Effector CD8-positive, alpha-beta T cell (primary cell): ENCODE measurements around the gene PARP1.
"Not testable (repeated sequence)": the region's sequence is repeated elsewhere in the genome, so short reads cannot be mapped to it uniquely, and the experiment has no call there.

ENCODE experiments used
- DNase-seq: peaks from one replicate; lab custom pipeline; 2025; lab: John Stamatoyannopoulos, UW

Gene PARP1

DNA sequence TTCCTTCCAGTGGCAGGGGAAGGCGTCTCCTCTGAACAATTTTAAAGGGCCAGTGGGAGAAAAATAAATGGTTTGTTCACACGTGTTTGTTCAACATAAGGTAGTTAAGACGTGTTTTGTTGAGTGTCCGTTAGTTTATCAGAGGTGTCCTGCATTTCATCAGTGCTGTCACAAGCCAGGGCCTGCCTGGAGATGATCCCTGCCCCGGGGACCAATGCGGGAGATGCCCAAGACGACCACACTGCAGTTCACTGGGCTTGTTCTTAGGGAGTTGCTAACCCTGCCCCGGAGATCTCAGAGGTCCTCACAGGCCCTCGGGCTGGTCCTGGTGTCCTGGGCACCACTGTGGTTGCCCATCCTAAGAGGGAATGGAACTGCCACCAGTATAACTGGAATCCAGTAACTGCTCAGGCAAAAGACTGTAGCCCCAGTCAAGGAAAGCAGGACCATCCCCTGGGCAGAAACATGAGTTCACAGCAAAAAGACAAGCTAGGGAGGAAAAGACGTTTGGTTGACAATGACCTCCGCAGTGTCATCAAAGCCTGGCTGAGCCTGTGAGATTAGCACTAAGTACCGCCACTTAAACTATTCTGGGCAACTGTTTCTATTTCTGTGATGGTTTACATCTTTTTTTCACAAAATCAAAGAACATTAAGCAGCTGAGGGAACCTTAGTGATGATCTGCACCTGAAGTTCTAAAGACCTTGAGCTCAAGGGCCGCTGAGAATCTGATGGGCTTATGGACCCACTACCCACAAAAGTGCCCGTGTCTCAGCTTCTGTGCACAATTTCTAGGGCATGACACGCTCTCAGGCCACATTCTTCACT, 54.0 kb downstream of the PARP1 start:
- no peak for DNase-seq

DNA sequence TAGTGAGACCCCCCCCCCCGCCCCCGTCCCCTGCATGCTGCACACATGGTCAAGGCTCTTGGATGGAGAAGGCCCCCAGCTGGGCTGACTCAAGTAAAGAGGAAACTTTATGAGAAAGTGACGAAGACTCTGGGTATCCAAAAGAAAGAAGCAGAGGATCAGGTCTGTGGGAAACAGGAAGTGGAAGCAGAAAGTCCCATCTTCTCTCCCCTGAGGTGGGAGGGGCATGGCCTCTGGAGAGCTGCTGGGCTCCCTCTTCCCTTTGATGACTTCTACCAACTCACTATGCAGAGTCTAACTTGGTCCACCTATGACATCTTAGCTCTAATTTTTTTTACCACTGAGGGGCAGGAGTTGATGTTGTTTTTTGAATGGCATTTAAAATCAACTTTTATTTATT, 56.2 kb downstream of the PARP1 start:
- no peak for DNase-seq

DNA sequence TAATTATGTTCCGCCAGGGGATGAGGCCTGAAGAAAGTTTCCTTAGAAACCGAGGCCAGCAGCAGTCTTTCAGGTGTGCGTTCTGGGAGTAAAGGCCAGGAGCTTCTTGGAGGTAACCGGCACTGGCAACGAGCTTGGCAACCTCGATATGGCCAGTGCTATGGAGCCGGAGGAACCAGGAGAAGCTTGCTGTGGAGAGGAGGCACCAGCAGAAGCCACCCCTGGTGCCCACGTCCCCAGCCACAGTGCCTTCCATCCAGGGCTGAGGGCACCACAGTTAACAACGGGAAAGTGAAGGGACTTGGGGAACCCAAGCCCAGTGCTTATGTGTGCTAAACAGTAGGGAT, 57.4 kb downstream of the PARP1 start:
- no peak for DNase-seq

DNA sequence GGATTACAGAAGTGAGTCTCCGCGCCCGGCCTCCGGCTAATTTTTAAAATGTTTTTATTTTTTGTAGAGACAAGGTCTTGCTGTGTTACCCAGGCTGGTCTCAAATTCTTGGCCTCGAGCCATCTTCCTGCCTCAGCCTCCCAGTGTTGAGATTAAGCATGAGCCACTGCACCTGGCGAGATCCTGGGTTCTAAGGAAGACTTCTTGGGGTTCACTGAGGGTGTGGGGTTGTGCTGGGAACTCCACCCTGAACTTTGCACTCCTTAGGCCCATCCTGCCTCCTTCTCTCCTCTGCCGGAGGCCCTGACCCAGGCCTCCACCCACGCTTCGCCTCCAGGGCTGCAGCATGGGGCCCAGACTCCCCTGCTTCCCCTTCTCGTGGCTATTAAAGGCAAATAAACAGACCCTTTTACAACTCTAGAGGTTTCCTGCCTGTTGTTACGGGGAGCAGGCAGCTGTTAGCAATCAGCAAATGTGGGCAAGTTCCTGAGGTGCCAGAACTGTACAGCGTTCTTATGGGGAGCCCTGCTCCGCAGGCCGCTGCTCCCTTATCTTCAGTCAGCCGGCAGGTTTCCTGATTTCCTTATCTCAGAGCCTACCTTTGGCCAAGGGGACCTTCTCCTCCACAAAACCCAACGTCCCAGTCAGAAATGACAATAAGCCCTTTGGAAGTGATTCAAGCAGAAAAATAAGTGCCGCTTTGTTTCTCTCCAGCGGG, 57.9 kb downstream of the PARP1 start:
- DNase-seq = no peak

DNA sequence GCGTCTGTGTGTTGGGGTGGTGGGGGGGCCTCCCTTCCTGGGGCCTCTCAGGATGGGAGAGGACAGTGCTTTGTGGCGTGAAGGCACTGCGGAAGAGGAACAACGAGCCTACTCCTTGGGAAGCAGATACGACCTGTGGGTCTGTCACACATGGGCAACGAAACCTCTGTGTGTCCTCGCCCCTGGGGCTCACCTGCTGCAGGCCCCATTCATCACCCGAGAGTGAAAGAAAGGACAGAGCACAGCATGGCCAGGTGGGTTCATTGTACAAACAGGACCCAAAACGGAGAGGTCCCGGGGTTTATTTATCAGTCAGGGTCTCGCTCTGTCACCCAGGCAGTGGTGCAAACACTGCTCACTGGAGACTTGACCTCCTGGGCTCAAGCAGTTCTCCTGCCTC, 58.8 kb downstream of the PARP1 start:
- DNase-seq = no peak

DNA sequence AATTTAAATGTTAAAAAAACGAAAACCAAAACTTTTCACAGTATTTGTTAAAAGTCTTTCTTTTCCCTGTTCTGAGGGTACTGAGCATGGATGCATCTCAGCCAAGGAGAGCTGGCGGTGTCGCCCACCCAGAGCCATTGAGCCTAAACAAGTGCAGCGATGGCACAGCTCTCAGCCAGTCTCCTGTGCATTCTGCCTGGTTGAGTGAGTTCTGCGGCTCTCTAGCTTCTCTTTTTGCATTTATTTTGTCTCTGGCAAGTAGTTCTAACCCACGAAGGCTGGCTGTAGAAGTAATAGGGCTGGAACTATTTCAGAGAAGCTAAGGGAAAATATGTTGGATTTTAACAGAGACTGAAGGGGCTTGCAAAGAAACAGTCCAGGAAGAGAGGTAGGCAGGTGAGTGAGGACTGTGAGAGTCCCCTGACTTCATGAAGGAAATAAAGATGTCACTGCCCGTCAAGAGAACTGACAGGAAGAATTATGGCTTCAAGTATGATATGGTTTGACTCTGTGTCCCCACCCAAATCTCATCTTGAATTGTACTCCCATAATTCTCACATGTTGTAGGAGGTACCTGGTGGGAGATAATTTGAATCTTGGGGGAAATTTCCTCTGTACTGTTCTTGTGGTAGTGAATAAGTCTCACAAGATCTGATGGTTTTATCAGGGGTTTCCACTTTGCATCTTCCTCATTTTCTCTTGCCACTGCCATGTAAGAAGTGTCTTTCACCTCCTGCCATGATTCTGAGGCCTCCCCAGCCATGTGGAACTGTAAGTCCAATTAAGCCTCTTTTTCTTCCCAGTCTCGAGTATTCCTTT, 63.2 kb downstream of the PARP1 start:
- DNase-seq = no peak

DNA sequence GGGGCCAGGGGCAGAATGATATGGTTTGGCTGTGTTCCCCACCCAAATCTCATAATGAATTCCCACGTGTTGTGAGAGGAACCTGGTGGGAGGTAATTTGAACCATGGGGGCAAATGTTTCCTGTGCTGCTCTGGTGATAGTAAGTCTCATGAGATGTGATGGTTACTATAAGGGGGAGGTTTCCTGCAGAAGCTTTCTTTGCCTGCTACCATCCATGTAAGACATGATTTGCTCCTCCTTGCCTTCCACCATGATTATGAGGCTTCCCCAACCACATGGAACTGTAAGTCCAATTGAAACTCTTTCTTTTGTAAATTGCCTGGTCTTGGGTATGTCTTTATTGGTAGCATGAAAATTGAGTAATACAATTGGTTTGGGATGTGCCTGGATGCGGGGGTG, 65.2 kb downstream of the PARP1 start:
- DNase-seq = no peak

DNA sequence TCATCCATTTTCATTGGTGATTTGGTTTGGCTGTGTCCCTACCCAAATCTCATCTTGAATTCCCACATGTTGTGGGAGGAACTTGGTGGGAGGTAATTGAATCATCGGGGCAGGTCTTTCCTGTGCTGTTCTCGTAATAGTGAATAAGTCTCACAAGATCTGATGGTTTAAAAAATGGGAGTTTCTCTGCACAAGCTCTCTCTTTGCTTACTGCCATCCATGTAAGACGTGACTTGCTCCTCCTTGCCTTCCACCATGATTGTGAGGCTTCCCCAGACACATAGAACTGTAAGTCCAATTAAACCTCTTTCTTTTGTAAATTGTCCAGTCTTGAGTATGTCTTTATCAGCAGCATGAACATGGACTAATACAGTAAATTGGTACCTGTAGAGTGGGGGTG, 67.8 kb downstream of the PARP1 start:
- not testable (repeated sequence) for DNase-seq

DNA sequence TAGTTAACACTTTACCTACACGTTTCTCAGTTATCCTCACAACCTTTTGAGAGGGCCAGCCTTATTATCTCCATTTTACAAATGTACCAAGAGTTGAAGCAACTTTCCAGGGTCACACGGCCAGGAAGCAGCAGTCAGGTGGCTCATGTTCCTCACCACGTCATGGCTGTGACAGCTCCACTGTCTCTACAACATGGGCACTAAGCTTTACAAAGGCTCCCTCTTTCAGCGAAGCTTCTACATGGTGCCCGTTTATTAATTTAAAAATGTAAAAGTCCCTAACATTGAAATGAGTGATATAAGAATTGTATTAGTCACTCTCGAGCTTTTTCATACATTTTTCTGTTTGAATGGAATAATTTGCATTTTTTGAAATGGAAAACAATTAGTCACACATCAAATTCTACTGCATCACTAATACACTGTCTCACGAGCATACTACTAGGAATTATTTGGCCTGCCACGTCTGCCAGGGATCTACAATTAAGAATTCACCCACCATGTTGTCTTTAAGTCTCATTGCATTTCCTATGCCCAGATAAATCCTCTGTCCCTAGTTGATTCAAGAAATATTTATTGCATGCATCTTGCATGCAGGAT, 70.5 kb downstream of the PARP1 start:
- DNase-seq = no peak

DNA sequence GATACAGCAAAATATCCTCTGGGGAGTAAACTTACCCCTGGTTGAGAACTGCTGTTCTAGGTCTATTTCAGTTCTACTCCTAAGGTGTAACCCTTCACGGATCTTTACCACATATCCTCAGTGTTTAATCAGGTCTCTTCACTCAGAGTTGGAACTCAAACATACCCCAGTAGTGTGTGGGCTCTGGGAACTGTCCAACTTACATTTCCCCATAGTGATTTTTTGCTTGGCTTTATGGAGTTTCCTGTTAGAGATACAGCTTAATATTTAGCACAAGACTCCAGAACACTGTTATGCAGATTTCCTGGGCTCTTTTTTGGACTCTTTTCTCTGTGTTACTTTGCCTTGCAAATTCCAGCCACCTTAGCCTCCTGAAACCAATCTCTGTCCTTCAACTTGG, 72.2 kb downstream of the PARP1 start:
- DNase-seq = no peak

DNA sequence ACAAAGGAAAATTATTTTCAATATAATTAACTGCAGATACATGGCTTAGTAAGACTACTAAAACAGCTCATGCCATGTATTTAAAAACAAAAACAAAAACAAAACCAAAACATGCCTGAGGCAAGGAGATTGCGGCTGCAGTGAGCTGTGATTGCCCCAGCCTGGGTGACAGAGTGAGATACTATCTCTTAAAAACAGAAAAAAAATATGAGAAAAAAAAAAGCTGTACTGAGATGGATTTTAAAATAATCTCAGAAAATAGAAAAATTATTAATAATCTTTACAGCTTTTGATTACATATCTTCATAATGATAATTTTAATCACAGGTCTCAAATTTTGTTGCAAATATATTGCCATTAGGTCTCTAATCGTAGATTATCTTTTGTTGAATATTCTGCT, 74.9 kb downstream of the PARP1 start:
- DNase-seq = no peak

DNA sequence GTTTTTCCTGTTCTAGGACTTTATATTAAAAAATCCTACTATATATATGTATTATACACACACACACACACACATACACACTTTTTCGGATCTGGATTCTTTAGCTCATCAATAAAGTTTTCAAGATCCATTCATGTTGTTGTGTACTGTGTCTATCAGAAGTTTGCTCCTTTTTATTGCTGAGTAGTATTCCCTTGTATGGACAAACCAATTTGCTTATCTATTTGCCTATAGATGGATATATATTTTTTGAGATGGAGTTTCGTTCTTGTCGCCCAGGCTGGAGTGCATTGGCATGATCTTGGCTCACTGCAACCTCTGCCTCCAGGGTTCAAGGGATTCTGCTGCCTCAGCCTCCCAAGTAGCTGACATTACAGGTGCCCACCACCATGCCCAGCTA, 78.7 kb downstream of the PARP1 start:
- DNase-seq = no peak

DNA sequence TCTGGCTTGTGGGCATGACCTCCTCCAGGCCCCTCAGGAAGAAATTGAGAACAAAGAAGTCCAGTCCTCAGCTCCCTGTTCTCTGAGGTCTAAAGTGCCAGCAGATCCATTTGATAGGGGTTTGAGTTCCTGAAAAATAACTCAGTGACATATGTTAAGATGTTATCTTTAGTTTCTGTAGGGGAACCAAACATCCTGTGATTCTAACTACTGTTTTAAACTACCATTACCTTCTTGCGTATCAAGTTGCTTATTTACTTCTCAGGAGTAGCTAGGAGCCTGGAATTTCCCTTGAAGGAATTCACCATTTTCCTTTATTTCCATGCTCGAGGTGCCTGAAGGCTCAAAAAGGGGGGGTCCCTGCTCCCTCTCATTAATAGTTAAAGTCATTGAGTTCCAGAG, 80.1 kb downstream of the PARP1 start:
- DNase-seq = no peak

DNA sequence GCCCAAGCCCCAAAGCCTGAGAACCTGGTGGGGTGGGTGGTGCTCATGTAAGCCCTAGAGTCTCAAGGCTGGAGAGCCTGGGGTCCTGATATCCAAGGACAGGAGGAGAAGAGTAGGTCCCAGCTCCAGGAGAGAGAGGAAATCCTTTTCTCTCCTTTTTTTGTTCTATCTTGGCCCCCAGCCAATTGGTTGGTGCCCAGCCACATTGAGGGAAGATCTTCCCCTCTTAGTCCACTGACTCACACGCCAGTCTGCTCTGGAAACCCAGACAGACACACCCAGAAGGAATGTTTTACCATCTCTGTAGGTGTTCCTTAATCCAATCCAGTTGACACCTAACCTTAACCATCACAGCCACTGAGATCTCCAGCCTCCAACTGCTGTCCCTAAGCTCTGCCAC, 82.7 kb downstream of the PARP1 start:
- DNase-seq = no peak

DNA sequence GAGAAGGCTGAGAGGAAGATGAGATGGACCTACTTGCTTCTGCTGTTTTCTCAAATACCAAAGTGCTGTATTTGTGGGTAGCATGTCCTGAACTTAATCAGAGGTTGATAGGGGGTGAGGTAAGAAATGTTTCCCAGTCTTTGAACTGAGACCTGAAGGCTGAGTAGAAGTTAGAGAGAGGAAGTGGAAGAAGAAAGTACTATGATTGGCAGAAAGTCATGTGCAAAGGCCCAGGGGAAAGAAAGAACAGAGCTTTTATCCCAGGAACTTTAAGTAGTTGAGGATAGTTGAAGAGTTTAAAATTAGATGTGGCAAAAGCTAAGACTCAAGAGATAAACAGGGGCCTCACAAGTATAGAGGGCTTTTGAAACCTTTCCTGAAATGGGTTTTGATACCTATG, 83.4 kb downstream of the PARP1 start:
- DNase-seq = no peak

DNA sequence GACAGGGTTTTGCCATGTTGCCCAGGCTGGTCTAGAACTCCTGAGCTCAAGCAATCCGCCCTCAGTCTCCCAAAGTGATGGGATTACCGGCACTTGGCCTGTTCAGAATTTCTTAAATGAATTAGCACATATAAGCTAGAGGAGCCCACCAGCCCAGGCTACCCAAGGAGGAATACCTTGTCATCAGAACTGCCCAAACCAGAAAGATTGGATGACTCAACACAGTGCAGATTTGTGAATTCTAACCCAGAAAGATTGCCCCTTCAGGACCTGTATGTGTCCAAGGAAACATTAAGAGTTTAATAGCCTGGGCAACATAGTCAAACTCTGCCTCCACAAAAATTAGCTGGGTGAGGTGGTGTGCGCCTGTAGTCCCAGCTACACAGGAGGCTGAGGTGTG, 84.9 kb downstream of the PARP1 start:
- no peak for DNase-seq

DNA sequence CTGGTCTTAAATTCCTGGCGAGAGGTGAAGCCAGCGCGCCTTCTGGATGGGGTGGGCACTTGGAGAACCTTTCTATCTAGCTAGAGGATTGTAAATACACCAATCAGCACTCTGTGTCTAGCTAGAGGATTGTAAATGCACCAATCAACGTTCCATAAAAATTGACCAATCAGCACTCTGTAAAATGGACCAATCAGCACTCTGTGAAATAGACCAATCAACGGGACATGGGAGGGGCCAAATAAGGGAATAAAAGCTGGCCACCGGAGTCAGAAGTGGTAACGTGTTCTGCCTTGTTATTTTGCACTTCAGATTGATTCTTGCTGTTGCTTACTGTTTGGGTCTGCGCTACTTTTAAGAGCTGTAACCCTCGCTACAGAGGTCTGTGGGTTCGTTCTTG, 87.0 kb downstream of the PARP1 start:
- DNase-seq = no peak

DNA sequence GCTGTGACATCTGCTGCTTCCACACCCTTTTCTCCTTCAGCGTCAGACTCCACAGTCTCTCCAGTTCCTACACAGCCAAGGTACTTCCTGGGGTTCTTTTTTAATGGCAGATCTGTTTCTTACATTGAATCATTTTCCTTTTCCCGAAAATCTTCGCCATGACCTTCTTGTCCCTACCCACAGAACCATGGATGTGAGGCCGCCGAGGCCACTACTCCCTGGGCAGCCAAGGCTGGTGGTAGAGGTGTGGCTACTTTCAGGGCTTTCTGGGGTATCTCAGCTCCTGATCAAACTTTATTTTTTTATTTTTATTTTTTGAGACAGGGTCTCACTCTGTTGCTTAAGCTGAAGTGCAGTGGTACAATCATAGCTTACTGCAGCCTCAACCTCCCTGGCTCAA, 89.4 kb downstream of the PARP1 start:
- no peak for DNase-seq

DNA sequence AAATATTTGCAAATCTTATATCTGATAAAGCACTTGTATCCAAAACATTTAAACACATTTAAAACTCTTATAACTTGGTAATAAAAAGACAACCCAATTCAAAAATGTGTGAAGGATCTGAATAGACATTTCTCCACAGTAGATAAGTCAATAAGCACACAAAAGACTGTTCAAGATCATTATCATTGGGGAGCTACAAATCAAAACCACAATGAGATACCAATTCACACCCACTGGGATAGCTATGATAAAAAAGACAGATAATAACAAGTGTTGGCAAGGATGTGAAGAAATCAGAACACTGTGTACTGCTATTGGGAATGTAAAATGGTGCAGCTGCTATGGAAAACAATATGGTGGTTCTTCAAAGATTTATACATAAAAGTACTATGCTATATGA, 93.8 kb downstream of the PARP1 start:
- no peak for DNase-seq

DNA sequence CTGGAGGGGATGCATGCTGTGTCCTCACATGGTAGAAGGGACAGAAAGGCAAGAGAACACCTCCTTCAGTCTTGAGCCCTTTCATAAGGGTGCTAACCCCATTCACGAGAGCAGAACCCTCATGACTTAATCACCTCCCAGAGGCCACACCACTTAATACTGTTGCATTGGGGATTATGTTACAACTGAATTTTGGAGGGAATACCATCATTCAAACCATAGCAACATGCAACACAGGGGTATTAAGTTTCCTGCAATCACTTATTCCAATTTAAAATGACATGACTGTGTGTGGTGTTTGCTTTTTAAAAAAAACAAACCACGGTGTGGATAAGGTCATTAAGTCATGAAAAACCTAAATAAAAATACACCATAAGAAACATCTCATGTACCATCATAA, 95.8 kb downstream of the PARP1 start:
- DNase-seq = no peak

DNA sequence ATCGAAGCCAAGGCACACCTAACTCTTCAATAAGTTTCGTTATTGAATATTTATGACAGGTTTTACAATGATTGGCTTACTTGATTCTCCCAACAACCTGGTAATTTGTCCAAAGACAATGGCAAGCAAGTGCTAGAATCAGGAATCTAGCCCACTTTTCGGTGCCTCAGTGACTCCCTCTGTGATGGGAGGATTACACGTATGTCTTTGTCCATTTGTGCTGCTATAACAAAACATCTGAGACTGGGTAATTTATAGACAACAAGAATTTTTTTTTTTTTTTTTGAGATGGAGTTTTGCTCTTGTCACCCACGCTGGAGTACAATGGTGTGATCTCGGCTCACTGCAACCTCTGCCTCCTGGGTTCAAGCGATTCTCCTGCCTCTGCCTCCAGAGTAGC, 96.5 kb downstream of the PARP1 start:
- no peak for DNase-seq
